Spinal cord (tissue), 10 donors: Measurements from ENCODE around the gene ATG2A. TPM values are rescaled to one million over a fixed set of nuclear protein-coding genes. Genes with fewer than 3 reads are reported as not detected.
A peak's percentile ranks its signal among the peaks of the same experiment; 100 is the strongest.

Experiments used
- DNase-seq, 6 donors: peaks; one replicate each; pipeline versions ENCODE4 v3.0.0 to v3.0.0-alpha.2; 2013 to 2015; ENCODE audit warnings: low spot score in 6 of 6, low read depth in 4 of 6
- H3K27ac ChIP-seq: one replicate; pipeline ENCODE4 v1.5.1; 2013; ENCODE audit warnings: low read depth, low read length, control low read depth
- H3K27me3 ChIP-seq: one replicate; pipeline ENCODE4 v1.6.1; 2013; ENCODE audit warnings: low read length; ENCODE audit not compliant: control insufficient read depth, insufficient read depth
- H3K36me3 ChIP-seq: one replicate; pipeline ENCODE4 v1.6.1; 2013; ENCODE audit warnings: low read length; ENCODE audit not compliant: control insufficient read depth, insufficient read depth
- H3K4me1 ChIP-seq: one replicate; pipeline ENCODE4 v1.6.1; 2013; ENCODE audit warnings: low read length; ENCODE audit not compliant: control insufficient read depth, insufficient read depth
- H3K4me3 ChIP-seq: one replicate; pipeline ENCODE4 v1.5.1; 2013; ENCODE audit warnings: low read depth, low read length, control low read depth
- H3K9me3 ChIP-seq: one replicate; pipeline ENCODE4 v1.6.1; 2013; ENCODE audit warnings: low read length; ENCODE audit not compliant: control insufficient read depth, insufficient read depth
- WGBS: methylation state at CpG from one replicate; pipeline ENCODE4 v1.1.5; 2013; ENCODE audit warnings: missing lambda C conversion rate; ENCODE audit not compliant: insufficient coverage; 5-methylcytosine and 5-hydroxymethylcytosine counted together
- polyA plus RNA-seq, 2 donors: library from polyadenylated mRNA; unstranded; fragments of 120-200 nt; gene quantifications; one replicate each; pipeline ENCODE4 v1.2.1, GENCODE V29; 2013; ENCODE audit not compliant: insufficient read length in 2 of 2
- total RNA-seq, 2 donors: library from RNA; depleted of rRNA in 1 of 2; stranded (reverse); fragments of 120-200 nt in 1 of 2; fragments of >200 nt in 1 of 2; gene quantifications; one replicate each; pipeline versions ENCODE4 v1.2.3 to v1.2.4, GENCODE V29; 2013 to 2014
- donor health status: healthy.

The ATG2A gene
- total and polyA plus RNA-seq, 4 donors = 8.1 to 26.8 (median 20.3) TPM

DNA sequence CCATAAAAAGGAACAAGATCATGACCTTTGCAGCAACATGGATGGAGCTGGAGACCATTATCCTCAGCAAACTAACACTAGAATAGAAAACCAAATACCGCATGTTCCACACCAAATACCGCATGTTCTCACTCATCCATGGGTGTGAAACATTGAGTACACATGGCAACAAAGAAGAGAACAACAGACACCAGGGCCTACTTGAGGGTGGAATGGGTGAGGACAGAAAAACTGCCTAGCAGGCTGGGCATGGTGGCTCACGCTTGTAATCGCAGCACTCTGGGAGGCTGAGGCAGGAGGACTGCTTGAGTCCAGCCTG, 50.9 kb downstream of the ATG2A start:
- H3K9me3 ChIP-seq = no peaks in the 10 kb centered on the region
- WGBS = 100% methylated on average over 1 of the region's 4 CpGs
- H3K27me3 ChIP-seq = no peaks in the 10 kb centered on the region
- no peak overlapping the region for H3K4me3 ChIP-seq
- peaks cover 68% of the 10 kb centered on the region for H3K36me3 ChIP-seq
- H3K27ac ChIP-seq = no peak overlapping the region
- no peak for DNase-seq
- peaks cover 65% of the 10 kb centered on the region for H3K4me1 ChIP-seq

DNA sequence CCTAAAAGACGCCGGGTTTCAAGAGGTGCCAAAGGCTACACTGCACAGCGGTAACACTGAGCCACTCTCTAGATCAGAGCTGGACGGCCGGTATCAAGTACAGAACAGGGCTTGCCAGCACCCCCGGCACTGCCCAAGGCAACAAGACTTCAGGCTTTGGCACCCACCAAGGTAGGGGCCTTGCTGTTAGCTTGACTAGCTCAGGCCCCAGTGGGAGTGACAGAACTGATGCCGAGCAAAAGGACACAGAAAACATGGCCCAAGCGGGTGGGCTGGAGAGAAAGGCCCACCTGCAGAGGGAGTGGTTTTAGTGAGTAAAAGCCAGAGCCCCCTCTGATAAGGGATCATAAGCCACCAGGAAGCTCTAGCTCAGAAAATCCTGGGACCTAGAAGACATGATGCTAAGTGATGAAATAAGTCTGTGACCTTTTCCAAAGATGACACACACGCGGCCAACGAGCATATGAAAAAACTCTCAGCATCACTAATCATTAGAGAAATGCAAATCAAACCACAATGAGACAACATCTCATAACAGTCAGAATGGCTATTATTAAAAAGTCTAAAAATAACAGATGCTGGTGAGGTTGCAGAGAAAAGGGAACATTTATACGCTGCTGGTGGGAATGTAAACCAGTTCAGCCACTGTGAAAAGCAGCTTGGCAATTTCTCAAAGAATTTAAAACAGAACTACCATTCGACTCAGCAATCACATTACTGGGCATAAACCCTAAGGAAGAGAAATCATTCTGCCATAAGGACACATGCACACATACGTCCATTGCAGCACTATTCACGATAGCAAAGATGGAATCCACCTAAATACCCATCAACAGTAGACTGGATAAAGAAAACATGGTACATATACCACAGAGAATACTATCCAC, 51.5 kb downstream of the ATG2A start:
- H3K27me3 ChIP-seq = no peaks in the 10 kb centered on the region
- peaks cover 59% of the 10 kb centered on the region for H3K4me1 ChIP-seq
- H3K9me3 ChIP-seq = no peaks in the 10 kb centered on the region
- peaks cover 63% of the 10 kb centered on the region for H3K36me3 ChIP-seq
- DNase-seq = peak in 1 of 6 donors; percentile 33
- H3K4me3 ChIP-seq = no peak overlapping the region
- H3K27ac ChIP-seq = peak overlapping the region; percentile 85
- WGBS = 66% methylated on average over 11 of the region's 15 CpGs

DNA sequence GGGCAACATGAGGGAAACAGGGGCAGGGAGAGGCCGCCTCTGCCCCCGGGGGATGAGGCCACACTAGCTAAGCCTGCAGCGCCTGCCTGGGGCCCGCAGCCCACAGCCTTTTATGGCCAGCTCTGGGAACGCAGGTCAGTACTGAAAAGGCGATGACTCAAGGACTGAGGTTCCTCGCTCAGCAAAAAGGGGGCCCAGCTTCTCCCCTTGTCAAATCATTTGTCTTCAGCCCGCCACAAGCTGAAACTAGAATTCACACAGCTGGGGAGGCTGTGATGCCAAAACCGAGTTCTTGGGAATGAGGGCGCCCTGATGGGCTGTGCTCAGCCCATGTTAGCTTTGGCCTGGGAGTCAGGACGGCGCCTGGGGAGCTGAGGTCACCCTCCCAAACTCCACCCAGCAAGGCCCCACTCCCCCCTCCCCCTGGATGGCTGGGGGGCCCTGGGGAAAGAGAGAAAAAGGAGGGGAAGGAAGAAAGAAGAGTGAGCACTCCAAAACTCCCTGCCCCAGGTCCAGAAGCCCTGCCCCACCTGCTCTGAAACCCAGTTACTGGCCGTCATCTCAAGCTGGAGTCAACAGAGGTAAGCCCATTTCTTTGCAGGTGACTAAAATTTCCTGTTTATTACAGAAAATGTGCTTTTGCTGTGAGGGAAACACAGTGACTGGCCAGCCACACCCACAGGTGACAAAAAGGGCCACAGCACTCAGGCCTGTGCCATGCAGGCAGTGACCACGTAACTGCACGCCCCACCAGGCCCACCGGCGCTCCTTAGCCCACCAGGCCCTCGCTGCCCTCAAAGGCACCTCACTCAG, 52.3 kb downstream of the ATG2A start:
- DNase-seq = peak in 2 of 6 donors; percentile 34 to 85
- WGBS = 41% methylated on average over 15 of the region's 18 CpGs
- Histone ChIP-seq H3K27ac (peak overlapping the region; percentile 85), H3K36me3 (peaks cover 64% of the 10 kb centered on the region), H3K4me3 (peak overlapping the region; percentile 2), H3K9me3 (no peaks in the 10 kb centered on the region), H3K4me1 (peaks cover 50% of the 10 kb centered on the region), H3K27me3 (no peaks in the 10 kb centered on the region)

DNA sequence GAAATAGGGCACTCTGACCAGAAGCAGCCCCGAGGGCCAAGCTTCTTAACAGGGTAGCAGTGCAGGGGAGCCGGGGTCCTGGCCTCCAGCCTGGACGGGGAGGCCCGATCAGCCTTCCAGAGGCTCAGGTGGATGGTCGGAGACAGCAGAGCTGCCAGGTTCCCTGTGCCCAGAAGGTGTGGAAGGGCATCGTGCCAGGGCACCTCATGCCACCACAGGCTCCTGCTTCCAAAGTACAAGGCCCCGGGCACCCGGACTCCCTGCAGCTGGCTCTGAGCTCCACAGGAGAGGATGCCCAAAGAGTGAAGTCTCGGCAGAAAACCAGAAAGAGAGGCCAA, 52.9 kb downstream of the ATG2A start:
- H3K27me3 ChIP-seq = no peaks in the 10 kb centered on the region
- 53% methylated on average over 9 of the region's 9 CpGs for WGBS
- peaks cover 44% of the 10 kb centered on the region for H3K4me1 ChIP-seq
- H3K9me3 ChIP-seq = no peaks in the 10 kb centered on the region
- DNase-seq = no peak
- peak overlapping the region; percentile 85 for H3K27ac ChIP-seq
- H3K4me3 ChIP-seq = no peak overlapping the region
- peaks cover 64% of the 10 kb centered on the region for H3K36me3 ChIP-seq

DNA sequence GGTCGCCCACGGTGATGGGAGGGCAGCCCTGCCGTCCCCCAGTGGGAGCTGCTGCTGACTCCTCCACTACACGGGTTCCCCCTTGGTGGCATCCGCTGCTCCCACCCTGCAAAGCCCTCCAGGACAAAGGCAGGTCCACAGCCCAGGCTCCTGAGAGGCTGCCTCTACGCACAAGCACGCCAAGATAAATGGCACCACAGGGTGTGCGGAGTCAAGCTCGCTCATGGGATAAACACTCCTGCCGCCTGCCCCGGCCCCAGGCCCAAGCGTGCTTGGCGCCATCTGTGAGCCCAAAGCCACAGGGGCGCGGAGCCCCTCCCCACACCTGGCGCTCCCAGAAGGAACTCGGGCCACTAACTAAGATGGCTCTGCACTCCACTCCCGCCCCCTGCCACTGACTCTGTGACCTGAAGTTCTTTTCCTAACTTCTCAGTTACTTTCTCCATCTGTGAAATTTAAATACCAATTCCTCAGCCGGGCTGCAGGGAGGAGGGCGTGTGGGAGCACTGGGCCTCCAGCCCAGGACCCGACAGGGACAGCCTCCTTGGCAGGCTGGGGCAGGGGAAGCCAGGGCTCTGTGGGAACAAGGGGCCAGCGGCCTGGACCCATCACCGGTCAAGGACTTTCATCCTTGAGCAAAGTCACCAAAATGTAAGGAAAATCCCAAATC, 53.5 kb downstream of the ATG2A start:
- H3K36me3 ChIP-seq = peaks cover 64% of the 10 kb centered on the region
- H3K9me3 ChIP-seq = no peaks in the 10 kb centered on the region
- peaks cover 40% of the 10 kb centered on the region for H3K4me1 ChIP-seq
- H3K27ac ChIP-seq = peak overlapping the region; percentile 85
- WGBS = 26% methylated on average over 23 of the region's 23 CpGs
- DNase-seq = peak in 2 of 6 donors; percentile 32 to 82
- no peak overlapping the region for H3K4me3 ChIP-seq
- no peaks in the 10 kb centered on the region for H3K27me3 ChIP-seq

DNA sequence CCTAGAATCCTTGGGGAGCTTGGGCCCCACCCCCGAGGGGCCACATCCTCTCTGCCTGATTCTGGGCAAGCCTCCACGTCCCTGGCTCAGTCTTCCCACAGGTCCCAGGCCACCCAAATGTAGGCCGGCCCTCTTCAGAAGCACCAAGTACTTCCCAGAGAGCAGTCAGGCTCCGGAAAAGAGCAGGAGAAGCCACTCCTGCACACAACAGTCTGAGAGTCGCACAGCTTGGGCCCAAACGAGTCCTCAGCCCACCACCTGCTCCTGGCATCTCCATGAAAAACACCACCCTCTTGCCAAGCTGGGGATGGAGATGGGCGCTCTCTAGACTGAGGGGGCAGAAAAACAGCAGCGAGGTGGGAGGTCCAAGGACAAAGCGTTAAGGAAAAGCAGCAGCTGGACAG, 54.0 kb downstream of the ATG2A start:
- 9% methylated on average over 9 of the region's 9 CpGs for WGBS
- no peak overlapping the region for H3K4me3 ChIP-seq
- no peaks in the 10 kb centered on the region for H3K9me3 ChIP-seq
- H3K36me3 ChIP-seq = peaks cover 65% of the 10 kb centered on the region
- H3K4me1 ChIP-seq = peaks cover 37% of the 10 kb centered on the region
- no peaks in the 10 kb centered on the region for H3K27me3 ChIP-seq
- peak overlapping the region; percentile 85 for H3K27ac ChIP-seq
- DNase-seq = peak in 2 of 6 donors; percentile 40 to 72

DNA sequence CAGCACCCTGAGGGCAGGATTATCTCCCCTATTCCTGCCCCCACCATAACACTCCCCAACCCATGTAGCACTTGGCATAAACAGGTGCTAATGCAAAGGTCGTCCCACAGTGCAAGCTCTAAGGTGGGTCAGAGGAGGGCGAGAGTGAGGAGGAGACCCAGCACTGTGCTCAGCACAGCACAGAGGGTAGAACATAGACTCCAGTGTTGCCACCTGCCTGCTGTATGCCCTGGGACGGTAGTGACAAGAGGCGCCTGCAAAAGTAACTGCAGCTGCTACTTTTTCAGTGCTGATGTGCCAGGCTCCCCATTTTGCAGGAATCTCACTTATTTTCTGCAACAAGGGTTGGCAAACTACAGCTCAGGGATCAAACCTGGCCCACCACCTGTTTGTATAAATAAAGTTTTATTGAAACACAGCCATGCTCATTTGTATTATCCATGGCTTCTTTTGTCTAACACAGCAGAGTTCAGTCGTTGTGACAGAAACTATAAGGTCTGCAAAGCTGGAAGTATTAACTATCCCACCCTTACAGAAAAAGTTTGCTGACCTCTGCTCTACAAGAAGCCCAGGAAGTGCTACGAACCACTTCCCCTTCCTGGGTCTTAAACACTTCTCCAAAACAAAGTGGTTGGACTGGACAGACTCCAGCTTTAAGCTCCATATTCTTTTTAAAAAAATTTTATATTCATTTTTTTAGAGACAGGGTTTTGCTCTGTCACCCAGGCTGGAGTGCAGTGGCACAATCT, 55.6 kb downstream of the ATG2A start:
- WGBS = 90% methylated on average over 6 of the region's 6 CpGs
- Histone ChIP-seq H3K4me1 (peaks cover 37% of the 10 kb centered on the region), H3K27me3 (no peaks in the 10 kb centered on the region), H3K27ac (no peak overlapping the region), H3K36me3 (peaks cover 71% of the 10 kb centered on the region), H3K4me3 (no peak overlapping the region), H3K9me3 (no peaks in the 10 kb centered on the region)
- no peak for DNase-seq

DNA sequence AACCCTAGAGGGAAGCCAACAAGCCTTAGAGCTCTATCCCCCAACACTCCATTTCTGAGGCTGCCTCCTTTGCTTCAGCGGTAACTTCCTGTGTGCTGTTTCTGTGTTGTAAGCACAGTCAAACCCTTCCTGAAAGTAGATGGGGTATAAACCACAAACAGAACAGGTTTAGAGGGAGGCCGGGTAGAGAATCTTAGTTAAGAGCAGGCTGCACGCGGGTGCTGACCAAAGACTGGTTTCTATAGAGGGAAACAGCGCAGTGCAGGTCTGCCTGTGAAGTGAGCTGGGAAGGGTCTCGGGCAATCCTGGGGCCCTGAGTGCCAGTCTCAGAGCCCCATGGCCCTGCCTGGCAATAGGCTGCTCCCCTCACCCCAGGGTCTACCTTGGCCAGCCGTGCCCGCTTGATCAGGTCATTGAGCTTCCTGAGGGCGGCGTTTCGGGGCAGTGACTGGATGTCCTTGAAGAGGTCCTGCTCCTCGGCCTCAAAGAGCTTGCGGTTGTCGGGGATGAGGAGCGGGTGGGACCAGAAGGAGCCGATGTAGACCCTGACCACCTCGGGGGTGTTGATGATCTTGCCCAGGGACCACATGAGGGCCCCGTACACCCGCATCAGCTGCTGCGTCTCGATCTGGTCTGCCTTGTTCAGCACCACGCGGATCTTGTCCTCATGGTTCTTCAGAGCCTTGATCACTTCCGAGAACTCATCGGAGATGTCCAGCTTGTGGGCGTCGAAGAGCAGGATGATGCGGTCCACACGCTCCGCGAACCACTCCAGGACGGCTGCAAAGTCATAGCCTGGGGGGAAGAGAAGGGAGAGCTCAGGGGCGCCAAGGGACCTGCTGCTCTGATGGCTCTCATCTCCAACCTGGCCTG, 57.2 kb downstream of the ATG2A start:
- WGBS = 94% methylated on average over 29 of the region's 33 CpGs
- no peak overlapping the region for H3K27ac ChIP-seq
- no peak overlapping the region for H3K4me3 ChIP-seq
- DNase-seq = no peak
- peaks cover 81% of the 10 kb centered on the region for H3K36me3 ChIP-seq
- no peaks in the 10 kb centered on the region for H3K9me3 ChIP-seq
- H3K27me3 ChIP-seq = no peaks in the 10 kb centered on the region
- H3K4me1 ChIP-seq = peaks cover 34% of the 10 kb centered on the region
